ENCODE measurements around the gene CALHM5.

The CALHM5 gene

DNA sequence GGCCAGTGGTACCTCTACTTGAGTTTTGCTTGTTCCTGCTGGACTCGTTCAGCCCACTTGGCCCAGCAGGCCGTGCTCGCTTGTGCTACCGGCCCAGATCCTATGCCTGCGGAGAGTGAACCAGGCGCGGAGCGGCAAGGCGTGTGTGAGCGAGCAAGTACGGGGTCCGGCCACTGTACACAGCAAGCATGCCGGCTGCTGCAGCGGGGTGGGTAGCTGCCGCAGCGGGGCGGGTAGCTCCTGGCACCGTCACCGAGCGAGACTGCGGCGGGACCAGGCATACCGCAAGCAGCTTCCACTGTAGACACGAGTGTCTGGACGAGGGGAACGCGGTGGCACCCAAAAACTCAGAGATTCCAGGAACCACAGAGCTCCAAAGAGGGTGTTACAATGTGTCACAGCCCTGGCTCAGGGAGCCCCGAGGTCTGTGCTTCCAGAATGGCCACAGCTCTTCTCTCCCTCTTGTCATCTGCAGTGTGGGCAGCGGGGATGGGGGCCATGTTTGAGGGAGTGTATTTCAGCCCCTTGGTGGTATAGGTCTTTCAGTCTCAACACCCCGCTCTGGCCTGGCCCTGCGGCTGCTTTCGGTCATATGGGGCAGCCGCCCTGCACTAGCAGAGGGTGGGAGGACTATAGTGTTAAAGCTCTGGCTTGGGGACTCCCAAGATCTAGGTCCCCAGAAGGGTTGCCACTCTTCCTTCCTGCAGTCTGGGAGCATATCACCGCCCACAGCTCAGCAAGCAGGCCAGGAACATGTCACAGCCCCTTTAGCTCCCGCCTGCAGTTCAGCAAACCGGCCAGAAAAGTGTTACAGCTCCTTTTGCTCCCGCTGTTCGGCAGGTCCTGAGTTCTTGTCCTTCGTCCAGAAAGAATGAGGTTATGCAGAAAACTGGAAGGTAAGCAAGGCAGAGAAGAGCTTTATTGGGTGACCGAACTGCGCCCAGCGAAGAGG lies 53.8 kb downstream of the CALHM5 start:
- no peaks in the 10 kb centered on the region for H3K27me3 ChIP-seq (ENCODE audit: control insufficient read depth in 1 of 2, insufficient read depth in 2 of 2, low read length in 2 of 2)
- peaks cover 10% of the 10 kb centered on the region for H3K4me1 ChIP-seq (ENCODE audit: control insufficient read depth, insufficient read depth, low read length)
- H3K4me3 ChIP-seq (ENCODE audit: low read length in 2 of 2), result peak overlapping the region; percentile 58 to 71
- no peak overlapping the region for H3K27ac ChIP-seq (ENCODE audit: low read length)
- no peaks in the 10 kb centered on the region for H3K36me3 ChIP-seq (ENCODE audit: control insufficient read depth in 2 of 2, insufficient read depth in 2 of 2, low read length in 2 of 2)
- H3K9ac ChIP-seq (ENCODE audit: low read length in 2 of 2), result peak overlapping the region; percentile 46 to 62
- H3K9me3 ChIP-seq (ENCODE audit: control insufficient read depth in 2 of 2, low read length in 2 of 2), result no peaks in the 10 kb centered on the region

DNA sequence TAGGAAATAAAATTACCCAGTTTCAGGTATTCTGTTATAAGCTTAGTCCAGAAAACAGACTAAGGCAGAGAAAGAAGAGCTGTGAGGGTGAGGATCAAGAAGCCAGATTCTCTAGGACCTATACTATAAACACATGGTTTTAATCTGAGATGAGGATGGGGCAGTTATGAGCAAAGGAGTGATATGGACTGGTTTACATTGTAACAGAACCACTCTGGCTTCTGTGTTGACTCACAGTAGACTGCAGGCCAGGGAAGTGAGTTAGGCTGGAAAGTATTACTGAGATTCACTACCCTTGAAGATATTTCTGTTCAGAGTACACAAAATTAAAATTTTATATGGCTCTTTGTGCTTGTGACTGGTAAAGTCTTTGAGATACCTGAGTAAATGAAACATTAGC lies 56.7 kb downstream of the CALHM5 start:
- Histone ChIP-seq H3K9me3 (ENCODE audit: control insufficient read depth in 2 of 2, low read length in 2 of 2) (no peaks in the 10 kb centered on the region), H3K4me3 (ENCODE audit: low read length in 2 of 2) (no peak overlapping the region), H3K4me1 (ENCODE audit: control insufficient read depth, insufficient read depth, low read length) (peaks cover 16% of the 10 kb centered on the region), H3K27me3 (ENCODE audit: control insufficient read depth in 1 of 2, insufficient read depth in 2 of 2, low read length in 2 of 2) (no peaks in the 10 kb centered on the region), H3K27ac (ENCODE audit: low read length) (no peak overlapping the region), H3K36me3 (ENCODE audit: control insufficient read depth in 2 of 2, insufficient read depth in 2 of 2, low read length in 2 of 2) (no peaks in the 10 kb centered on the region), H3K9ac (ENCODE audit: low read length in 2 of 2) (no peak overlapping the region)

DNA sequence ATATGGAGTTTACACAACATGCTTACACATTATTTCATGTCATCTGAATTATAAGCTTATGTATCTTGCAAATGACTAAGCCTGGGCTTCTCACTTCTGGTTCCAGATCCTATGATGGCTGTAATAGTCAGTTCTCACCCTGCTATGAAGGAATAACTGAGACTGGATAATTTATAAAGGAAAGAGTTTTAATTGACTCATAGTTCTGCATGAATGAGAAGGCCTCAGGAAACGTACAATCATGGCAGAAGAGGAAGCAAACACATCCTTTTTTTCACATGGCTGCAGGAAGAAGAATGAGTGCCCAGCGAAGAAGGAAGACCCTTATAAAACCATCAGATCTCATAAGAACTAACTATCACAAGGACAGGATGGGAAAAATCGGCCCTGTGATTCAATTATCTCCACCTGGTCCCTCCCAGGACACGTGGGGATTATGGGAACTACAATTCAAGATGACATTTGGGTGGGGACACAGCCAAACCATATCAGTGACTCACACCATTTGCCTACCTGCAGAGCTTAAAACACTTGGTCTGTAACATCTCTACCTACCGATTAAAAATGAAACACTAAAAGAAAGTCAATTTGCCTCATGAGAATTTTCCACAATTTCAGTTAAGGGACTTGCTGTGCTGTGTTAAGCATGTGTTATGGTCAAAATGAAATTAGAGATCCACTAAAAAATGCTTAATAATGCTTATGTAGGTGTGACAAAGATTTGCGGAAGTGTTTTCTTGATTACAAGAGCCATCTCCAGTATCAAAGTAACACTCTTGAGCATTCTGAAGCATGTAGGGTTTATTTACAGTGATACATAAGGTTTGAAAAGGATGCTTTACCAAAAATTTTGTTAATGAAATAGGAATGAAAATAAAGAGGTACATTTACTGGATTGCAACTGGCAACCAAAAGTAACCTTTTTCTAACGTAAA lies 57.6 kb downstream of the CALHM5 start:
- peaks cover 16% of the 10 kb centered on the region for H3K4me1 ChIP-seq (ENCODE audit: control insufficient read depth, insufficient read depth, low read length)

DNA sequence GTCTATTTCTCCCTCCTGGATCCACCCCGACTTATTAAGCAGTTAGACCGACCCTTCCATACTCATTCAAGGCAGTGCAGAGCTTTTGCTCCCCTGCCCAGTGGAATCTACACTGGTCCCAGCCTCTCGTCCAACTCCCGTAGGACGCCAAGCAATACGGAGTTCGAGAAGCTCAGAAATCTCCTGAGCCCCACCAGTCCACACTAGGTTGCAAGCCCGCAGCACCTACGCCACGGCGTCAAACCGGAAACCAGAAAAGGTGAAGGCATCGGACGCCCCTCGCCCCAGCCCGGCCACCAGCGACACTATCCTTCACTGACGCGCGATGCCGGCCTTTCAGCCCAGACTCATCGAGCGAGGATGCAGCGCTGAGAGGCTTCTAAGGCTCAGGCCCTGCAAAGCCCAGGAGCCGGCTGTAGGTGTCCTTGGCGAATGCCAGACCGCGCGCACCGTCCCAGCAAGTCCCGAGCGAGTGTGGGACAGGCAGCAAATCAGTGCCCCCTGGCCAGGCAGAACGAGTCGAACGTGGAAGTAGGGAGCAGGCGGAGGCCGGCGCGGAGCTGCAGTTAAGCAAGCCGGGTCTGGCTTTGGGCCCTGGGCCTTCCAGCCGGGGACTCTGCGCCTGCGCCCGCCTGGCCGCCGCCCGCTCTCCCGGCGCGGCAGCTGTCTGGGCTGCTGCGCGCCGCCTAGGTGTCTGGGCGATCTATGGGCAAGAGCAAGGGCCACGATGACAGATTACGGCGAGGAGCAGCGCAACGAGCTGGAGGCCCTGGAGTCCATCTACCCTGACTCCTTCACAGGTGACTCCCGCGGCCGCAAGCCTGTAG lies 59.6 kb downstream of the CALHM5 start, which contains the start of gene RWDD1:
RWDD1 (plus strand) TSS at position 649 of the 827 bp plus-strand sequence; CDS start at position 728, 79 bp downstream.
- Histone ChIP-seq H3K36me3 (ENCODE audit: control insufficient read depth in 2 of 2, insufficient read depth in 2 of 2, low read length in 2 of 2) (peaks cover 0 to 5% of the 10 kb centered on the region in 2 donors), H3K9me3 (ENCODE audit: control insufficient read depth in 2 of 2, low read length in 2 of 2) (no peaks in the 10 kb centered on the region), H3K4me3 (ENCODE audit: low read length in 2 of 2) (peak within 1 kb of the TSS; percentile 92 to 96), H3K4me1 (ENCODE audit: control insufficient read depth, insufficient read depth, low read length) (peaks cover 9% of the 10 kb centered on the region), H3K9ac (ENCODE audit: low read length in 2 of 2) (peak within 1 kb of the TSS; percentile 93 to 98), H3K27me3 (ENCODE audit: control insufficient read depth in 1 of 2, insufficient read depth in 2 of 2, low read length in 2 of 2) (no peaks in the 10 kb centered on the region), H3K27ac (ENCODE audit: low read length) (peak within 1 kb of the TSS; percentile 92)

More for the DNA sequence above, 57.6 kb downstream of the CALHM5 start:
- no peaks in the 10 kb centered on the region for H3K27me3 ChIP-seq (ENCODE audit: control insufficient read depth in 1 of 2, insufficient read depth in 2 of 2, low read length in 2 of 2)
- no peak overlapping the region for H3K4me3 ChIP-seq (ENCODE audit: low read length in 2 of 2)
- H3K9me3 ChIP-seq (ENCODE audit: control insufficient read depth in 2 of 2, low read length in 2 of 2), result no peaks in the 10 kb centered on the region
- no peak overlapping the region for H3K27ac ChIP-seq (ENCODE audit: low read length)
- H3K9ac ChIP-seq (ENCODE audit: low read length in 2 of 2), result no peak overlapping the region
- H3K36me3 ChIP-seq (ENCODE audit: control insufficient read depth in 2 of 2, insufficient read depth in 2 of 2, low read length in 2 of 2), result no peaks in the 10 kb centered on the region

DNA sequence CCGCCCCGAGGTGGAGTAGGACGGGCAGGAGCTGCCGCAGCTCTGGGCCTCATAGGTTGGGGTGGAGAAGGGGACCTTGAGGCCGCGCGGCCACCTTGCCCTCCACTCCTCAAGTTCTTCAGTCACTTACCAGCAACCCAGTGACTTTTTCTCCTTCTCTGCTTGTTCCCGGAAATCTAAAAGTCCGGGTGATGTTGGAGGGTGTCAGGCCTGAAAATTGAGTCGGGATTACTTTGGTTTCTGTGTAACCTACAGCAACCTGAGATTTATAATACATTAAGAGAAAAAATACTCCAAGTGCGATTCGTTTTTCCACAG lies 60.2 kb downstream of the CALHM5 start:
- Histone ChIP-seq H3K4me3 (ENCODE audit: low read length in 2 of 2) (peak overlapping the region; percentile 92 to 96), H3K9ac (ENCODE audit: low read length in 2 of 2) (peak overlapping the region; percentile 93 to 98), H3K9me3 (ENCODE audit: control insufficient read depth in 2 of 2, low read length in 2 of 2) (no peaks in the 10 kb centered on the region), H3K27ac (ENCODE audit: low read length) (peak overlapping the region; percentile 92), H3K27me3 (ENCODE audit: control insufficient read depth in 1 of 2, insufficient read depth in 2 of 2, low read length in 2 of 2) (no peaks in the 10 kb centered on the region), H3K36me3 (ENCODE audit: control insufficient read depth in 2 of 2, insufficient read depth in 2 of 2, low read length in 2 of 2) (peaks cover 0 to 9% of the 10 kb centered on the region in 2 donors), H3K4me1 (ENCODE audit: control insufficient read depth, insufficient read depth, low read length) (peaks cover 9% of the 10 kb centered on the region)

DNA sequence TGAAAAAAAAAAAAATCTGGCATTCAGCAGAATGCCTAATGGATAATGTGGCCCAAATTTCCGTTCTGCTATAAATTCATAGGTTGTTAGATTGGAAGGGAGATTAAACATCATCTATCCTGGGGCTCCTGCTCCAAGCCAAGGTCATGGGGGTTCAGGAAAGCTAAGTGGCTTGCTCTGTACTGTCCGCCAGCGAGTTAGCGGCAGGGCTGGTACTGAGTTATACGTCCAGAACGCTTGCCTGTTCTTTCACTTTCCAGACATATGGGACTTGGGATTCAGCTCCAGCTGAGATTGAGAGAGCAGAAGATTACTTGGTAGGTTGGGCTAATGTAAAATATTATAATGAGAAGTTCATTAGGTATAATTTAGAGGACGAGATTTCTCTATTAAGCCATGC lies 60.7 kb downstream of the CALHM5 start:
- Histone ChIP-seq H3K4me1 (ENCODE audit: control insufficient read depth, insufficient read depth, low read length) (peaks cover 9% of the 10 kb centered on the region), H3K9ac (ENCODE audit: low read length in 2 of 2) (peak overlapping the region; percentile 93 to 98), H3K9me3 (ENCODE audit: control insufficient read depth in 2 of 2, low read length in 2 of 2) (no peaks in the 10 kb centered on the region), H3K27ac (ENCODE audit: low read length) (peak overlapping the region; percentile 92), H3K27me3 (ENCODE audit: control insufficient read depth in 1 of 2, insufficient read depth in 2 of 2, low read length in 2 of 2) (no peaks in the 10 kb centered on the region), H3K4me3 (ENCODE audit: low read length in 2 of 2) (peak overlapping the region; percentile 92 to 96), H3K36me3 (ENCODE audit: control insufficient read depth in 2 of 2, insufficient read depth in 2 of 2, low read length in 2 of 2) (peaks cover 0 to 14% of the 10 kb centered on the region in 2 donors)

Measured in stomach smooth muscle (tissue), 2 donors.